B cell (primary cell): ENCODE results near the gene PCGF3. TPM values are rescaled to one million over a fixed set of nuclear protein-coding genes. Genes with fewer than 3 reads are reported as not detected.
A peak's percentile ranks its signal among the peaks of the same experiment; 100 is the strongest.

Source experiments
- ATAC-seq: fragments of 200-7000 bp; cut with Tn5 transposase; one replicate; pipeline ENCODE4 v1.10.0; 2021; ENCODE audit warnings: low read depth, mild to moderate bottlenecking, moderate number of reproducible peaks, moderate library complexity
- CTCF ChIA-PET: fragments of 350-600 bp; sonication (Branson Sonifier 250); formaldehyde crosslinking; loops from one replicate; lab custom pipeline; 2021; ENCODE audit warnings: antibody characterized with exemption, inconsistent platforms; lab: Charles Lee
- POLR2A ChIA-PET: fragments of 350-600 bp; sonication (Branson Sonifier 250); formaldehyde crosslinking; loops from one replicate; lab custom pipeline; 2021; ENCODE audit warnings: antibody characterized with exemption; lab: Charles Lee
- DNase-seq: peaks from one replicate; pipeline ENCODE4 v3.0.0; 2013
- H2AFZ ChIP-seq: 2 replicates; pipeline ENCODE4 v1.6.1; 2012; ENCODE audit warnings: mild to moderate bottlenecking, low read depth, low read length; ENCODE audit not compliant: insufficient read depth, poor library complexity, severe bottlenecking
- H3K27ac ChIP-seq, 2 donors: 1 replicate in 1 of 2; 2 replicates in 1 of 2; pipeline ENCODE4 v1.5.1; 2012 to 2013; ENCODE audit warnings: low read length in 2 of 2, mild to moderate bottlenecking in 2 of 2, moderate library complexity in 1 of 2
- H3K27me3 ChIP-seq, 4 experiments: fragments of 200-600 bp in 1 of 4; sonication (generic) in 1 of 4; replicated peaks in 1 of 4; 1 replicate in 2 of 4; 2 replicates in 2 of 4; pipeline versions ENCODE4 v1.6.1 to v1.7.0; 2013 to 2016; ENCODE audit warnings: low read length in 3 of 4, mild to moderate bottlenecking in 2 of 4, mixed read lengths in 1 of 4, moderate library complexity in 1 of 4; ENCODE audit not compliant: insufficient read depth in 4 of 4, control insufficient read depth in 3 of 4; ENCODE audit errors: control extremely low read depth in 1 of 4
- H3K36me3 ChIP-seq, 2 experiments: replicated peaks in 1 of 2; 1 replicate in 1 of 2; 2 replicates in 1 of 2; pipeline versions ENCODE4 v1.6.1 to v1.7.1; 2013; ENCODE audit warnings: low read length in 1 of 2; ENCODE audit not compliant: insufficient read depth in 2 of 2, control insufficient read depth in 1 of 2; ENCODE audit errors: control extremely low read depth in 1 of 2, extremely low read depth in 1 of 2
- H3K4me1 ChIP-seq, 2 donors: fragments of 200-600 bp in 1 of 2; sonication (generic) in 1 of 2; 1 replicate in 1 of 2; 2 replicates in 1 of 2; pipeline versions ENCODE4 v1.5.1 to v1.6.1; 2013 to 2017; ENCODE audit warnings: low read length in 2 of 2; ENCODE audit not compliant: control insufficient read depth in 2 of 2, insufficient read depth in 2 of 2
- H3K4me2 ChIP-seq: replicated peaks from 2 replicates; pipeline ENCODE3; 2012; ENCODE audit warnings: mild to moderate bottlenecking, low read depth, low read length; ENCODE audit not compliant: poor library complexity, severe bottlenecking
- H3K4me3 ChIP-seq, 5 experiments: fragments of 200-600 bp in 1 of 5; sonication (generic) in 1 of 5; 1 replicate in 3 of 5; 2 replicates in 2 of 5; pipeline versions ENCODE4 v1.5.1 to v1.7.0; 2011 to 2016; ENCODE audit warnings: low read length in 4 of 5, mild to moderate bottlenecking in 4 of 5, low read depth in 2 of 5, control low read depth in 1 of 5, moderate library complexity in 1 of 5; ENCODE audit not compliant: insufficient read depth in 1 of 5; ENCODE audit errors: control extremely low read depth in 1 of 5, extremely low read depth in 1 of 5
- H3K79me2 ChIP-seq: fragments of 200-600 bp; sonication (generic); one replicate; pipeline ENCODE4 v1.6.0; 2016; ENCODE audit warnings: low read length; ENCODE audit not compliant: control insufficient read depth, insufficient read depth
- H3K9ac ChIP-seq: fragments of 200-600 bp; sonication (generic); 2 replicates; pipeline ENCODE4 v1.6.1; 2017; ENCODE audit warnings: mild to moderate bottlenecking, low read length, moderate library complexity
- H3K9me3 ChIP-seq, 3 donors: one replicate each; pipeline versions ENCODE4 v1.6.1 to v1.7.1; 2013; ENCODE audit warnings: low read length in 2 of 3; ENCODE audit not compliant: control insufficient read depth in 2 of 3, insufficient read depth in 1 of 3; ENCODE audit errors: control extremely low read depth in 1 of 3
- H4K20me1 ChIP-seq: 2 replicates; pipeline ENCODE4 v1.6.0; 2012; ENCODE audit warnings: mild to moderate bottlenecking, low read length; ENCODE audit not compliant: insufficient read depth, control insufficient read depth, poor library complexity, severe bottlenecking
- H3K27ac Mint-ChIP-seq: one replicate; pipeline ENCODE4 v1.8.0; 2021; ENCODE audit warnings: mixed read lengths
- H3K27me3 Mint-ChIP-seq: one replicate; pipeline ENCODE4 v1.8.0; 2021; ENCODE audit warnings: mixed read lengths
- H3K4me1 Mint-ChIP-seq: one replicate; pipeline ENCODE4 v1.8.0; 2021; ENCODE audit warnings: mixed read lengths
- H3K4me3 Mint-ChIP-seq: one replicate; pipeline ENCODE4 v1.8.0; 2021; ENCODE audit warnings: mixed read lengths
- H3K9me3 Mint-ChIP-seq: one replicate; pipeline ENCODE4 v1.8.0; 2022; ENCODE audit warnings: mixed read lengths; ENCODE audit not compliant: insufficient read depth
- EZH2 ChIP-seq: IDR thresholded peaks from 2 replicates; pipeline ENCODE4 v1.6.1; 2012; ENCODE audit warnings: borderline replicate concordance, low read depth, mild to moderate bottlenecking, moderate library complexity, low read length; ENCODE audit not compliant: insufficient read depth, poor library complexity, severe bottlenecking
- WGBS: methylation state at CpG from one replicate; pipeline ENCODE4 v1.1.5; 2013; ENCODE audit warnings: missing lambda C conversion rate; ENCODE audit not compliant: insufficient coverage; 5-methylcytosine and 5-hydroxymethylcytosine counted together
- intact Hi-C: fragments of 100-400 bp; cut with micrococcal nuclease; formaldehyde crosslinking; loops from one replicate; pipeline ENCODE4 v1.10.0; 2022
- polyA plus RNA-seq: library from polyadenylated mRNA; depleted of rRNA; stranded (reverse); fragments of >200 nt; gene quantifications from 2 replicates; pipeline ENCODE4 v1.2.3, GENCODE V29; 2012
- total RNA-seq, 2 donors: library from RNA; stranded (reverse); fragments of 120-200 nt in 1 of 2; gene quantifications; 1 replicate in 1 of 2; 2 replicates in 1 of 2; pipeline versions ENCODE4 v1.2.3 to v1.2.4, GENCODE V29; 2013 to 2022
- TF ChIP-seq, protein P1 (sequence below): fragments of 200-600 bp; IDR thresholded peaks from one replicate; pipeline ENCODE4 v1.8.0; 2022; ENCODE audit warnings: antibody characterized with exemption, mild to moderate bottlenecking

Gene PCGF3
- total and polyA plus RNA-seq, 2 donors (not counting 1 experiment from before 2014, with no cell fraction given), result 65.7 to 90.3 TPM

DNA sequence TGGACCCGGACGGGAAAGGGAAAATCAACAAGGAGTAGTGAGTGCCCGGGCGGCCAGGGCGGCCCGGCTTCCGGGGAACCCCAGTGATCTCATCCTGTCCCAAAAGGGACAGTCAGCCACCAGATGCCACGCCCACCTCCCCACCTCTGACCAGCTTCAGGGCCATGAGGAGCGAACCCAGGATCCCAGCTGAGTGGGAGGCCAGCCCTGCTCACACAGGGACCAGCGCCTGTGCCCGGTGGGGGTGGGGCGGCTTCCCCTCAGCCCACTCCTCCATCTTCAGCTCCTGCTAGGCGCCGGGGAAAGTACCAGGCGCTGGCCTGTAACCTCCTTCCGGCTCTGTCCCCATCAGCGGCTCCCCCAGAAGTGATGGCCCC is 25.1 kb upstream of the PCGF3 start:
- H3K9me3 Mint-ChIP-seq, result no peaks in the 10 kb centered on the region
- Histone ChIP-seq H4K20me1 (no peaks in the 10 kb centered on the region), H2AFZ (peak overlapping the region; percentile 76), H3K27ac (no peak overlapping the region), H3K27me3 (peaks cover 0 to 2% (median 0%) of the 10 kb centered on the region in 4 experiments), H3K9ac (peak overlapping the region; percentile 54), H3K36me3 (no peaks in the 10 kb centered on the region), H3K4me3 (peak overlapping the region in 4 of 5 experiments; percentile 49 to 62 (median 53)), H3K79me2 (peaks cover 1% of the 10 kb centered on the region), H3K9me3 (peaks cover 0 to 10% (median 0%) of the 10 kb centered on the region in 3 donors), H3K4me2 (peak overlapping the region; percentile 93), H3K4me1 (peaks cover 24 to 39% of the 10 kb centered on the region in 2 donors)
- H3K27me3 Mint-ChIP-seq, result peaks cover 7% of the 10 kb centered on the region
- H3K4me3 Mint-ChIP-seq, result peak overlapping the region; percentile 71
- peak; percentile 44 for DNase-seq
- peaks cover 33% of the 10 kb centered on the region for H3K4me1 Mint-ChIP-seq
- WGBS, result 54% methylated on average over 13 of the region's 17 CpGs
- ChIA-PET POLR2A (no interaction called here), CTCF (no interaction called here)
- ATAC-seq, result peak; percentile 7
- peak overlapping the region; percentile 76 for H3K27ac Mint-ChIP-seq
- TF ChIP-seq EZH2, result no peak
- TF ChIP-seq, protein P1, sequence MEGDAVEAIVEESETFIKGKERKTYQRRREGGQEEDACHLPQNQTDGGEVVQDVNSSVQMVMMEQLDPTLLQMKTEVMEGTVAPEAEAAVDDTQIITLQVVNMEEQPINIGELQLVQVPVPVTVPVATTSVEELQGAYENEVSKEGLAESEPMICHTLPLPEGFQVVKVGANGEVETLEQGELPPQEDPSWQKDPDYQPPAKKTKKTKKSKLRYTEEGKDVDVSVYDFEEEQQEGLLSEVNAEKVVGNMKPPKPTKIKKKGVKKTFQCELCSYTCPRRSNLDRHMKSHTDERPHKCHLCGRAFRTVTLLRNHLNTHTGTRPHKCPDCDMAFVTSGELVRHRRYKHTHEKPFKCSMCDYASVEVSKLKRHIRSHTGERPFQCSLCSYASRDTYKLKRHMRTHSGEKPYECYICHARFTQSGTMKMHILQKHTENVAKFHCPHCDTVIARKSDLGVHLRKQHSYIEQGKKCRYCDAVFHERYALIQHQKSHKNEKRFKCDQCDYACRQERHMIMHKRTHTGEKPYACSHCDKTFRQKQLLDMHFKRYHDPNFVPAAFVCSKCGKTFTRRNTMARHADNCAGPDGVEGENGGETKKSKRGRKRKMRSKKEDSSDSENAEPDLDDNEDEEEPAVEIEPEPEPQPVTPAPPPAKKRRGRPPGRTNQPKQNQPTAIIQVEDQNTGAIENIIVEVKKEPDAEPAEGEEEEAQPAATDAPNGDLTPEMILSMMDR, result no peak
- intact Hi-C loops, result no loop called here

DNA sequence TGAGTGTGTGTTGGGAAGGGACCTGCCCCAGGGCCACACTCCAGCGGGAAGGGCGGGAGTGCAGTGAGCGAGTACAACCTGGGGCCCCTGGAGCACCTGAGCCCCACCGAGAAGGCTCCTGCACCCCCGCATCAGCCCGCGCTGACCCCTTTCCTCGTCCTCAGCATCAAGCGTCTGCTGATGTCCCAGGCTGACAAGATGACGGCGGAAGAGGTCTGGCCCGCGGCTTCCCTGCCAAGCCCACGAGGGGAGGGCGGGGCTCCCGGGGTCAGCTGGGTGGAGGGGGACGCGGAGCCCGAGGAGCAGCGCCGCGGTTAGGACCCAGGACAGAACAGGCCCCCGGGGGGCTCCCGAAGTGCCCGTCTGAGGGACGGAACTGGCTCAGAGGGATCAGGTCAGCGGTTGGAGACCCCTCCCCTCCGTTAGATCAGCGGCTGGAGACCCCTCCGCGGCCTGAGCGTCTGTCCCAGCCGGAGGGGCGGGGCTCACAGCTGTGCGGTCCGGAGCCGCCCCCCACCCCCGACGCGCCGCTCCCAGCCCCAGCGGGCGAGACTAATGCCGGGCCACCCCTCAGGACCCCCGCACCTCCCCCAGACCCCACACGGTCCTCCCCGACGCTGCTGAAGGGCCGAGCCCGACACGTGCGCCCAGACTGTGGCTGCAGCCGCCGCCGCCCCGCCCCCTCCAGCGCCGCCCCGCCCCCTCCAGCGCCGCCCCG is 24.5 kb upstream of the PCGF3 start:
- ATAC-seq (peak; percentile 59), DNase-seq (peak; percentile 72)
- intact Hi-C loops, result loop anchor here (1.0 kb wide), 1 partner anchor 24 kb away; the partner anchor contains the start of gene PCGF3
- POLR2A ChIA-PET, result interaction anchor here (0.7 kb wide), 1 partner anchor 24 kb away, joined by 3 read pairs; the partner anchor contains the start of gene PCGF3
- 5% methylated on average over 33 of the region's 62 CpGs for WGBS
- peaks cover 0 to 2% (median 0%) of the 10 kb centered on the region in 4 experiments for H3K27me3 ChIP-seq
- Mint-ChIP-seq H3K9me3 (no peaks in the 10 kb centered on the region), H3K4me1 (peaks cover 27% of the 10 kb centered on the region), H3K27ac (peak overlapping the region; percentile 46), H3K27me3 (peaks cover 8% of the 10 kb centered on the region), H3K4me3 (peak overlapping the region; percentile 71)
- peak overlapping the region; percentile 54 for H3K9ac ChIP-seq
- peak overlapping the region; percentile 93 for H3K4me2 ChIP-seq
- peak overlapping the region in 1 of 2 donors; percentile 15 for H3K27ac ChIP-seq
- TF ChIP-seq EZH2, result no peak
- TF ChIP-seq, protein P1, result no peak
- H3K4me1 ChIP-seq, result peaks cover 18 to 34% of the 10 kb centered on the region in 2 donors
- peak overlapping the region in 4 of 5 experiments; percentile 49 to 62 (median 53) for H3K4me3 ChIP-seq
- H3K9me3 ChIP-seq, result peaks cover 0 to 10% (median 0%) of the 10 kb centered on the region in 3 donors
- H3K36me3 ChIP-seq, result no peaks in the 10 kb centered on the region
- no peaks in the 10 kb centered on the region for H3K79me2 ChIP-seq
- H2AFZ ChIP-seq, result peak overlapping the region; percentile 76
- no peaks in the 10 kb centered on the region for H4K20me1 ChIP-seq
- CTCF ChIA-PET, result no interaction called here
